Measurements from ENCODE around the gene EML4.
"Not testable (repeated sequence)": the region's sequence is repeated elsewhere in the genome, so short reads cannot be mapped to it uniquely, and the experiment has no call there.

Gene EML4

GRCh38 chr2:42169100-42169873 is at the start of gene EML4:
Gene EML4, plus strand, starts transcription at chr2:42169353. Its CDS starts 259 bp downstream, at chr2:42169612.
- H3K4me3 ChIP-seq (ENCODE audit: low read depth, low read length): peak within 1 kb of the TSS; percentile 87
- TF ChIP-seq CTCF (IDR thresholded peaks at IDR 0.05; ENCODE audit: low read depth, low read length, missing control alignments): no peak
- DNase-seq (ENCODE audit: low read depth): peak; percentile 71
- in situ Hi-C loops (cut with HindIII; ENCODE audit: low sequenced_read_pairs): no loop called here

- in situ Hi-C loops (cut with HindIII; ENCODE audit: low sequenced_read_pairs): no loop called here
- DNase-seq (ENCODE audit: low read depth): no peak
- no peak overlapping the region for H3K4me3 ChIP-seq (ENCODE audit: low read depth, low read length)
- TF ChIP-seq CTCF (IDR thresholded peaks at IDR 0.05; ENCODE audit: low read depth, low read length, missing control alignments): no peak
Measured at GRCh38 chr2:42123426-42123825, 45.7 kb upstream of the EML4 start.

GRCh38 chr2:42124011-42124785 is 45.0 kb upstream of the EML4 start:
- in situ Hi-C loops (cut with HindIII; ENCODE audit: low sequenced_read_pairs): no loop called here
- no peak overlapping the region for H3K4me3 ChIP-seq (ENCODE audit: low read depth, low read length)
- TF ChIP-seq CTCF (IDR thresholded peaks at IDR 0.05; ENCODE audit: low read depth, low read length, missing control alignments): no peak
- DNase-seq (ENCODE audit: low read depth): no peak

- in situ Hi-C loops (cut with HindIII; ENCODE audit: low sequenced_read_pairs): no loop called here
- no peak for TF ChIP-seq CTCF (IDR thresholded peaks at IDR 0.05; ENCODE audit: low read depth, low read length, missing control alignments)
- no peak for DNase-seq (ENCODE audit: low read depth)
- no peak overlapping the region for H3K4me3 ChIP-seq (ENCODE audit: low read depth, low read length)
Measured at GRCh38 chr2:42125841-42126594, 43.1 kb upstream of the EML4 start.

- DNase-seq (ENCODE audit: low read depth); H3K4me3 ChIP-seq (ENCODE audit: low read depth, low read length); in situ Hi-C loops (cut with HindIII; ENCODE audit: low sequenced_read_pairs): not testable (repeated sequence)
Measured at GRCh38 chr2:42126873-42127272, 42.3 kb upstream of the EML4 start.

- in situ Hi-C loops (cut with HindIII; ENCODE audit: low sequenced_read_pairs): no loop called here
- no peak for TF ChIP-seq CTCF (IDR thresholded peaks at IDR 0.05; ENCODE audit: low read depth, low read length, missing control alignments)
- H3K4me3 ChIP-seq (ENCODE audit: low read depth, low read length): no peak overlapping the region
- DNase-seq (ENCODE audit: low read depth): no peak
Measured at GRCh38 chr2:42127425-42128424, 41.4 kb upstream of the EML4 start.

Data from astrocyte of the cerebellum (primary cell).